ENCODE measurements around the gene ZNF76.
"Not testable (repeated sequence)": the region's sequence is repeated elsewhere in the genome, so short reads cannot be mapped to it uniquely, and the experiment has no call there.

Gene ZNF76

GRCh38 chr6:35300848-35301247, 41.3 kb downstream of the ZNF76 start:
- DNase-seq (ENCODE audit: low spot score): no peak

GRCh38 chr6:35302604-35303241, 43.2 kb downstream of the ZNF76 start:
- no peak for DNase-seq (ENCODE audit: low spot score)

- DNase-seq (ENCODE audit: low spot score): no peak
These were observed 44.8 kb downstream of the ZNF76 start for GRCh38 chr6:35304299-35304698.

- DNase-seq (ENCODE audit: low spot score): no peak
These were observed 45.6 kb downstream of the ZNF76 start for GRCh38 chr6:35305117-35305516.

- DNase-seq (ENCODE audit: low spot score): not testable (repeated sequence)
These were observed 47.6 kb downstream of the ZNF76 start for GRCh38 chr6:35307138-35307537.

- not testable (repeated sequence) for DNase-seq (ENCODE audit: low spot score)
These were observed 49.0 kb downstream of the ZNF76 start for GRCh38 chr6:35308543-35308942.

- DNase-seq (ENCODE audit: low spot score): no peak
These were observed 50.2 kb downstream of the ZNF76 start for GRCh38 chr6:35309611-35310264.

- no peak for DNase-seq (ENCODE audit: low spot score)
These were observed 50.8 kb downstream of the ZNF76 start for GRCh38 chr6:35310265-35310831.

- DNase-seq (ENCODE audit: low spot score): peak; percentile 24
These were observed 52.0 kb downstream of the ZNF76 start for GRCh38 chr6:35311390-35312075.

GRCh38 chr6:35312076-35312800, 52.7 kb downstream of the ZNF76 start:
- DNase-seq (ENCODE audit: low spot score): peak; percentile 37

GRCh38 chr6:35312807-35313206, 53.3 kb downstream of the ZNF76 start:
- no peak for DNase-seq (ENCODE audit: low spot score)

GRCh38 chr6:35317483-35318195, 58.1 kb downstream of the ZNF76 start:
- DNase-seq (ENCODE audit: low spot score): peak; percentile 69

- peak; percentile 97 for DNase-seq (ENCODE audit: low spot score)
These were observed 58.9 kb downstream of the ZNF76 start for GRCh38 chr6:35318196-35319171.

- no peak for DNase-seq (ENCODE audit: low spot score)
These were observed 60.0 kb downstream of the ZNF76 start for GRCh38 chr6:35319346-35320030.

GRCh38 chr6:35320031-35320410, 60.5 kb downstream of the ZNF76 start:
- no peak for DNase-seq (ENCODE audit: low spot score)

- DNase-seq (ENCODE audit: low spot score): no peak
These were observed 61.6 kb downstream of the ZNF76 start for GRCh38 chr6:35321091-35321490.

- peak; percentile 70 for DNase-seq (ENCODE audit: low spot score)
These were observed 68.0 kb downstream of the ZNF76 start for GRCh38 chr6:35327349-35328027.

- no peak for DNase-seq (ENCODE audit: low spot score)
These were observed 68.7 kb downstream of the ZNF76 start for GRCh38 chr6:35328108-35328723.

- DNase-seq (ENCODE audit: low spot score): not testable (repeated sequence)
These were observed 69.4 kb downstream of the ZNF76 start for GRCh38 chr6:35328965-35329364.
